HG03103 (cell line): ENCODE results near the gene ARHGAP4.

Source experiments
- ATAC-seq: cut with Tn5 transposase; IDR thresholded peaks from one replicate; pipeline ENCODE4 v1.9.1; 2021; ENCODE audit warnings: low read depth; ENCODE audit not compliant: unreplicated experiment

Gene ARHGAP4

DNA sequence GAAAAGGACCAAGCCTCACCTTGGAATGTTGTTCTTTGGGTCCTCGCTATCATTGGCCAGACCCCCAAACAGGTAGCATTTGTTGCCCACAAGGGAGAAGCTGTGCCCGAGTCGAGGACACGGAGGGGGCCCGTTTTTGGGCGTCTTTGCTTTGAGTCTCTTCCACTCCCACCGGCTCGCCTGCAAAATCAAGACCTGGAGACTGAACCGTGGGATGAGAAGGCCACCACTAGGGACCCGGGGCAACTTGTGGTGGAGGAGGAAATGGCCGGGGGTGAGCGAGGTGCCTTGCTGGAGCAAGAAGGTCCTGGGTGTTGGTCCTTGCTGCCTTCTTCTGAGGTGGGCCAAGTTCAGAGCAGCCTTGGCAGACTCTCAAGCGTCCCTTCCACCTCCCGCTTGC lies 38.0 kb upstream of the ARHGAP4 start:
- ATAC-seq, result no peak

DNA sequence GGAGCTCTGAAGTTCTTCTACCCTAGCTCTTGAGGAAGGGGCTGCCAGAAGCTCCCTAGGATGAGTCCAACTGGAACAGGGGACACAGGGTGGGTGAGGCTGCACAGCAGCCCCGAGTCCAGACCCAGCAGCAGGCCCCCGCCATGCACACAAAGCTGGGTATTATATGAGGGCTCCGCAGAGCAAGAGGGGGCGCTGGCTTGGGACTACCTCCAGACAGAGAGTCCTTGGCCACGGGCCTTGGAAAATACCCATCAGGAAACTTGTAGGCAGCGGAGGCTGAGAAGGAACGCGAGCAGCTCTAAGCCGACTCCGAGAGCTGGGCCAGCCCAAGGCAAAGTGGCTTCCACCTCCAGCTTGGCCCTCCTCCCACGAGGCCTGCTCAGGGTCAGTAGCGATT lies 37.5 kb upstream of the ARHGAP4 start:
- no peak for ATAC-seq

DNA sequence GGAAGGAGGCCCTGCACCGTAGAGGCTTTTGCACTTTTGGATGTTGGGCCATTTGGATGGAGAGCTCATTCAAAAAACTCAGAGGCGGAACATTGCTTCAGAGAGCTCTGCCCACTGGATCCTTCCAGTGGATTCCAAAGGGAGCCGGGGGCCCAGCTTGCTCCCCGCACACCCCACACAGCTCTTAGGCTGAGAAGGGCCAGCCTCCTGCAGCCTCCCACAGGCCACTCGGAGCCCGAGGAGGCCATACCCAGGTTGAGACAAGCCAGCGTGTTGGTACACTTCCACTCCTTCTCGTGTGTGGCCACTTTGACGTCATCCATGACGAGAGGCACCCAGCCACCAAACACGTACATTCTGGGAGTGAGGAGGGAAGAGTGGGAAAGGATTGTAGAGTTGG lies 35.2 kb upstream of the ARHGAP4 start:
- ATAC-seq, result no peak

DNA sequence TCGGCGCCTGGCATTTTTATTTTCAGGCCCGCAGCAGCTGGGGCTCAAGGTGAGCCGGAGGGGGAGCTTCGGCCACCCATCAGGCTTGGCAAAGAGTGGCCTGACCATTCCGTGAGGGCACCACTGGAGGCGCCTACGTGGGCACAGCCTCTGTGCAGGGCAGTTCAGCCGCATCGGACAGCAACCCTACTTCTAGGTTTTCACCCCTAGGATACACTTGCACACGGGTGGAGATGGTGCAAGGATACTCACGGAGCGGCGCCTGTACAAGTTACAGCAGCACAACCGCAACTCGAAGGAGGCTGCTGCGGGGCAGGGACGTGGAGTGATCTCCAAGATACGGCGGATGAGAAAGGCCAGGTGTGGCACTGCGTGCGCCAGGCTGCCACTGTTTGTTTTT lies 34.7 kb upstream of the ARHGAP4 start:
- no peak for ATAC-seq

DNA sequence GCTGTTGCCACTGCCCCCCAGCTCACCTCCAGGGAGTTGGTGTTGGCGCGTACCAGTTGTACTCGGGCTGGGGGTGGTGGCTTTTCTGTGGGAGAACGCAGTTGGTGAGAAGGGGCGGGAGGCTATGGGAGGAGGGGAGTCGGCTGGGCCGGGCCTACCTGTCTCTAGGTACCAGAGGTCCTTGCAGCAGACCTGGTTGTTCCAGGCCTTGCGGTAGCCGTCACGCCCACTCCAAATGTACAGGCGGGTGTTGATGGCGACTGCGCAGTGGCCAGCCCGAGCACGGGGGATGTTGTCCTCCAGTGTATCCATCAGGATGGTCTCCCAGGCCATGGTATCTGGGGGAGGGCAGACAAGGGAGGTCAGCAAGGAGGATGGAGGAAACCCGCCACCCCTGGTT lies 34.0 kb upstream of the ARHGAP4 start:
- no peak for ATAC-seq

DNA sequence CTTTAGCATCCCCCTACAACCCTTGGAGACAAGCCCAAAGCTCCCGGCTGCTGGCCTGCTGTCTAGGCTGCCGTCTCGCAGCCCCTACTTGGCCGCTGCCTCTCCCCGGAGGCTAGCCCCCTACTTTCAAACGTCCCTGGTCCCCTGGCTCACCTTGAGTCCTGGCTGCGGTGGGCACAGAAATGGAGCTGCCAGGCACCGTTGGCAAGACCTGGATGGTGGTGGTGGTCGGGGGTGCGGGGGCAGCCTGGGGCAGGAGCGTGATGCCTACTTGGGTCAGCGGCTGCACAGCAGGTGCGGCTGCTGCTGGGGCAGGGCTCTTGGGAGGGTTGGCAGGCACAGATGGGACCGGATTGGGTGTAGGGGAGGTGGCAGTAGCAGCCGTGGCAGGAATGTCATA lies 33.6 kb upstream of the ARHGAP4 start:
- ATAC-seq, result no peak

DNA sequence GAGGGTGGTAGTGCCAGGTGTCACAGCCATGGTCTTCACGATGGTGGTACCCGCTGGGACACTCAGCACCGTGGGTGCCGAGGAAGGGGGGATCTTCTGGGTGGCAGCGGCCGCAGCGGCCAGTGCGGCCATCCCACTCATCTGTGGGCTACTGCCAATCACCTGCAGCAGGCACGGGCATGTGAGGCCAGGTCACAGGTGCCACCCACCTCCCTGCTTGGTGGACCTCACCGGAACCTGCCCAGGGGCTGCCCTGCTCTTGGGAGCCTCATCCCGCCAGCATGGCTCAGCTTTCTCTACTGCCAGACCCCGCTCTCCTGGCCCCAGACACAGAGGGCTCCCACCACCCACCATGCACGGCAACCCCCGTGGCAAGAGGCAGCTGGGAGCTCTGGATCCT lies 32.5 kb upstream of the ARHGAP4 start:
- ATAC-seq, result no peak

DNA sequence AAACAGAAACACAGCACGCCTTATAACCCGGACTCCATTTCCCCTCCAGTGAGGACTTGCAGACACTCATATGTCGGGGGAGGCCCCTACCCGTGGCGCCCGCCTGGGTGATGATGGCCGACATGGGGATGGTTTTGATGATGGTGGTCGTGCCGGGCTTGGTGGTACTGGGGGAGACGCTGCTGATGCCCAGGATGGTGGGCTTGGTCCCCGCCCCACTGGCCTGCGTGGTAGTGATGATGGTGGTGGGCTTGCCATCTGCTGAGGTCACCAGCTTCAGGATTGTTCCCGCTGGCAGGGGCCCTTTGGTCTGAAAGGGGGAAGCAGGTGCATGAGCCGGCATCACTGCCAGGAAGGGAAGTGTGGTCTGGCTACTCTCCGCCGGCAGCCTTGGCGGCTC lies 31.2 kb upstream of the ARHGAP4 start:
- no peak for ATAC-seq

DNA sequence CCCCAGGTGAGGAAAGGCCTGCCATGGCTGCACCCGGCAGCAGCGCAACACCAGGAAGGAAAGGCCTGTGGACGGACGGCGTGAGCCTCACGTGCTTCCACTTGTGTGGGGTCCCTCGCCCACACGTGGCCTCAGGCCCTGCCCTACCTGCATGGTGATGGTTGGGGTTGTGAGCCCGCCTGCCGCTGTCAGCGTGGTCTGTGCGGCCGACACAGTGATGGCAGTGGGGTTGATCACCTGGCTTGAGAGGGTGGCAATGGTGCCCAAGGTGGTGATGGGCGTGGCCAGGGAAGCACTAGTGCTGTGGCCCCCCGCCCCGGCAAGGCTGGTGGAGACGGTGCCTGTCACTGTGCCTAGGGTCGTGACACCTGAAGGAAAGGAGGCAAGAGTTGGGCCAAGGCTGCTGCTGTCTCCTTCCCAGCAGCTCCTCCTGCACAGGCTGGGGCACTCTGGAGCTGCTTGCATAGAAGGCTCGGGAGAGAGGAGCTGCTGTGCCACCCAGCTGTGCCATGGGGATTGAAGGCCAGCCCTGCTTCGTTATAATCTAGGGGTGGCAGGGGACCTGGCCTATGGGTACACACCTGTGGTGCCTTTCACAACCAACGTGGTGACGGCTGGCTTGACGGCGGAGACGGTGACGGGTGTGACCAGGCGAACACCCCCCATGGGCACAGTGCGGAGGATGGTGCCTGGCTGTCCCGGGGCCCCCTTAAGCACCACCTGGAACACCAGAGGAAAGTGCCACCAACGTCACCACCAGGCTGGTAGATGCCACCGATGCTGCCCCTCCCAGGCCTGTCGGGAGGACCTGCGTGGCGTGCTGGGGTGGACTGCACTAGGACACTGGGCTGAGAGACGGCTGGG lies 30.2 kb upstream of the ARHGAP4 start:
- no peak for ATAC-seq

DNA sequence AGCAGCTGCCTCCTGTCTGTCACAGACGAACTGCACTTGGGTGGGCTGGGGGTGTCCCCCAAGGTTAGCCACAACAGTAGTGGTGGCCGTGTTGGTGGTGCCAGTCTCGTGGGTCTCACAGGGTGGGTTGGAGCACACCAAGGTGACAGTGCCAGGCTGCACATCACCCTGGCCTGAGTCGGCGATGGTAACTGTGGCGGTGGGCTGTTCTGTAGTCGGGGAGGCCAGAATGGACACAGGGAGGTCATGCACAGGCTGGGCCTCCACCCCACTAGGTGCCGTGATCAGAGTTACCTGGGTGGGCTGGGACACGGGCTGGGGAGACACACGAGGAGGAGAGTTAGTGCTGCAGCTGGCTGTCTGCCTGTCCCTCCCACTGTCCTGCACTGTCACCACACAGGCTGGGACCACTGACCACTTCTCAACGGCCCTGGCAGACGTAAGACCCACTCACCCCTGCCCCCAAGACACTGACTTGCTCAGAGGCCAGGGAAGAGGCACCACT lies 29.2 kb upstream of the ARHGAP4 start:
- ATAC-seq, result no peak

DNA sequence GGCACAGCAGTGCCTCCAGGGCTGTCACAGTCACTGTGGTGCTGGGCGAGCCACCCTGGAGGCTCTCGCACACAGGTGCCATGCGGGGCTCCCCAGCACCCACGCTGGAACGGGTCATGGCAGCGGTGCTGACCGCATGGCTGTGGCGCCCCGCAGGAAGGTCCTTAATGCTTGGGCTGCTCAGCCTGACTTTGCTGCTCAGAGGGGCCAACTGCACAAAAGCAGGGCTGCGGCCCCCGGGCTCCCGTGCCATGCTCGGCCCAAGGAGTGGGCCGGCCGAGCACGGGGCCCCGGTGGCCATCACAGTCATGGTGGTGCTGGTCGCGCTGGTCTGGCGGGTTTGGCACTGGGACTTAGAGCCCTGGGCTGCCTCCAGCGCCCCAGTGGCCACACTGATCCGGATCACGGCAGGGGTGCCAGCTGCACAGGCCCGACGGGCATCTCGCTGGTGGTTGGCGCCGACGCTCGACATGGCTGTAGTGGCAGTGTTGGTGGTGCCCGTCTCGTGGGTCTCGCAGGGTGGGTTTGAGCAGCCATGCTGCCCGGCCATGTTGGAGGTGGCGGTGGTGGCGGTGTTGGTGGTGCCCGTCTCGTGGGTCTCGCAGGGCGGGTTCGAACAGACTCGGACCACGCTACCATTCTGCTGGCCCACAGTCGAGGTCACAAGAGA lies 28.6 kb upstream of the ARHGAP4 start:
- no peak for ATAC-seq

DNA sequence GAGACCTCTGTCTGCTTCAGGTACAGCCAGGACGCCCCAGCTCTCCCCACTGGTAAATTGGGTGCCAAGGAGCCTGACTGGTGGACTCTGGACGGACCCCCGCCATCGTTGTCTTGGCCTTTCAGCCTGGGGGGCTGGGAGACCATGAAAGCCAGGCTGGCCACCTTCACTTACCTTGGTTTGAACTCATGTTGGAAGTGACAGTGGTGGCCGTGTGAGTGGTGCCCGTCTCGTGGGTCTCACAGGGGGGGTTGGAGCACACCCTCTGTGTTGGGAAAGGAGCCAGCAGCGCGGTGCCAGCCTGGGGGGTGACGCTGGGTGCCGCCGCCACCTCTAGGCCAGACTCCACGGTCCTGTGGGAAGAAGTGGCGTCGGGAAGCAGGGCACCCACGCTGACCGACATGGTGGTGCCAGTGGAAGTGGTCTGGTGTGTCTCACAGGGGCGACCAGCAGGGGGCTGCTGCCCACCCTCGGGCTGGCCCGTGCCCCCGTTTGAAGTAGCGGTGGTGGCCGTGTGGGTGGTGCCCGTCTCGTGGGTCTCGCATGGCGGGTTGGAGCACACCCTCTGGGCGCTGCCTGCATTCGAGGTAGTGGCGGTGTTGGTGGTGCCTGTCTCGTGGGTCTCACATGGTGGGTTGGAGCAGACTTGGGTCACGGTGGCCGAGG lies 28.0 kb upstream of the ARHGAP4 start:
- no peak for ATAC-seq

DNA sequence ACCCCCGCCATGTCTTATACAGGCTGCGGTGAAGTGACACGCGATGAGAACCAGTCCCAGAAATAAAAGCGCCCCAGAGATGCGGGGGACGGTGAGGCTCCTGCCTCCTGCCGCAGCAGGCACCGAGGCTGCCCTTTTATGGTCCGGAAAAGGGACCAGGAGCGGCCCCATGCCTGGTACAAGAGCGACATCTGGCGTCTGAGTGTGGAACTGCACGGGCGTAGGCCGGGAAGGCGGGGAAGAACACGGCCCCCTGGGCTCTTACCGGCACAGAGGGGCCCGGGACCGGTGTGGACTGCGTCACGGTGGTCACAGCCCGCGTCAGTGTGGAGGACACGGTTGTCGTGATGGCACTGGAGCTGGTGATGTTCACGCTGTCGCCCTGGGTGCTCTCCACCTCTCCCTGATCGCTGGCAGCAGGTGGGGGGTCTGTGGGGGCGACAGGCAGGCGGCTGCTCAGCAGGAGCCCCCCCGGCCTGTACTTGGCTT lies 27.3 kb upstream of the ARHGAP4 start:
- no peak for ATAC-seq

DNA sequence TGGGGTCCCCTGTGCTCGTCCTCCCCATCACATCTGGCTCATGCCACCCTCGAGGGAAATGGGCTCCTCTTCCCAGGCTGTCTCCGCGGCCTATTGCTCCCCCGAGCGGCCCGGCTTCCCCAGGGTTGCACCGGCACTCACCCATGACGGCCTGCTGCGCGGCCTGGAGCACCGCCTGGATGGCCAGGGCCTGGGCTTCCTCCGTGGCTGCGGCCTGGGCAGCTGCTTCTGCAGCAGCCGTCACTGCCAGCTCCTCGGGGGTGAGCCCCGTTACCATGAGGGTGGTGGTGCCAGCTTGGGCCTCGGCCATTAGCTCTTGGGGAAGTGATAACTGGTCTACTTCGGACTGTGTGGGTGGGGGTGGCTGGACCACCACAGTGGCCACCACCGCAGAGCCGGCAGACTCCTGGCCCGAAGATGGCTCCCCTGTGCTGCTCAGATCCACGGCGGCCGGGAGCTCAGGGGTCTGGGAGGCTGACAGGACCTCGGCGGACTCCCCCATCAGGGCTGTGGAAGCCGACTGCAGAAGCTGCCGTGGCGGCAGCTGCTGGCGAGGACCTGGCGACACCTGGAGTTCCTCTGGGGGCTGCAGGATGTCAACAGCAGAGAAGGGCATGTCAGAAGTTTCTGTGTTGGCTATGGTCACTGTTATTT lies 26.4 kb upstream of the ARHGAP4 start:
- no peak for ATAC-seq

DNA sequence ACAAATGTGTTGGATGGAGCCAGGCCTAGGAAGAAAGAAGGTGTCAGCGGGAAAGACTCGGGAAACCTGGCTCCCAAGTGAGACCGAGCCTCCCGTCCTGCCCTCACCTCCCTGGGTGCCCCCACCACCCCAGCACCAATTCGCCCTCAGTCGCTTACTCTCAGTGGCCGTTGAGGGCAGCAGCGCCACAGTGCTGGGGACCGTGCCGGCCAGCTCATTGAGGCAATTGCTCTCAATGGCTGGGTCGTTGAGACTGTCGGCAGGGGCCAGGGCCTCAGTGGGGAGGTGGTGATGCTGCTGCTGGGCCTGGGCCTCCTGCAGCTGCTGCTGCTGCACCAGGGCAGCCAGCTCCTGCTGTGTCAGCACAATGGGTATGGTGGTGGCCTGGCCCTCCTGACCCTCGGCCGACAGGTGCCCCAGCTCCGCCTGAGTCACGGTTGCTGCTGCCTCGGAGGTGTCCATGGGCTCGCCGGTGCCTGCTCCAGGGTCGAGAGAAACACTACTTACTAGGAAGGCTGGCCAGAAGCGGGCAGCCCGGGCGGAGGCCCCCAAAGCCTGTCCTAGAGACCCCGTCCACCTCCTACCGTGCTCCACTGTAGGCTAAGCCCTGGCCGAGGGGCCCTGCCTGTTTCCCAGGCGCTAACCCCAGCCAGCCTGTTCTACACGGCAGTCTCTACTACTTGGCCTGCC lies 25.8 kb upstream of the ARHGAP4 start:
- ATAC-seq, result no peak

DNA sequence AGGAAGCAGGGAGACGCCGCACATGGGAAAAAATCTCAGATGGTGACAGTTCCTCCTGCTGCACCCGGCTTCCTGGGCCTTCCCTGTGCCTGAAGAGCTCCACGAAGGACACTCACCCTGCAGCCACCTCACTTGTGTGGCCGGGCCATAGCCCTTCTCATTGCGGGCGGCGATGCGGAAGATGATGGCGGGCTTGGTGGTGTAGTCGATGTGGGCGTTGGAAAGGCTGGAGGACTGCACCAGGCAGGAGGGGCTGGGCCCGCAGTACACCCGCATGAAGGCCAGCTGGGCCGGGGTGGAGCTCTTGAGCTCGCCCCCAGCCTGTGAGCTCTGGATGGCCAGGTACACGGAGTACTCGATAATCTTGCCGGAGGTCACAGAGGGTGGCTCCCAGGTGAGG lies 24.1 kb upstream of the ARHGAP4 start:
- no peak for ATAC-seq

DNA sequence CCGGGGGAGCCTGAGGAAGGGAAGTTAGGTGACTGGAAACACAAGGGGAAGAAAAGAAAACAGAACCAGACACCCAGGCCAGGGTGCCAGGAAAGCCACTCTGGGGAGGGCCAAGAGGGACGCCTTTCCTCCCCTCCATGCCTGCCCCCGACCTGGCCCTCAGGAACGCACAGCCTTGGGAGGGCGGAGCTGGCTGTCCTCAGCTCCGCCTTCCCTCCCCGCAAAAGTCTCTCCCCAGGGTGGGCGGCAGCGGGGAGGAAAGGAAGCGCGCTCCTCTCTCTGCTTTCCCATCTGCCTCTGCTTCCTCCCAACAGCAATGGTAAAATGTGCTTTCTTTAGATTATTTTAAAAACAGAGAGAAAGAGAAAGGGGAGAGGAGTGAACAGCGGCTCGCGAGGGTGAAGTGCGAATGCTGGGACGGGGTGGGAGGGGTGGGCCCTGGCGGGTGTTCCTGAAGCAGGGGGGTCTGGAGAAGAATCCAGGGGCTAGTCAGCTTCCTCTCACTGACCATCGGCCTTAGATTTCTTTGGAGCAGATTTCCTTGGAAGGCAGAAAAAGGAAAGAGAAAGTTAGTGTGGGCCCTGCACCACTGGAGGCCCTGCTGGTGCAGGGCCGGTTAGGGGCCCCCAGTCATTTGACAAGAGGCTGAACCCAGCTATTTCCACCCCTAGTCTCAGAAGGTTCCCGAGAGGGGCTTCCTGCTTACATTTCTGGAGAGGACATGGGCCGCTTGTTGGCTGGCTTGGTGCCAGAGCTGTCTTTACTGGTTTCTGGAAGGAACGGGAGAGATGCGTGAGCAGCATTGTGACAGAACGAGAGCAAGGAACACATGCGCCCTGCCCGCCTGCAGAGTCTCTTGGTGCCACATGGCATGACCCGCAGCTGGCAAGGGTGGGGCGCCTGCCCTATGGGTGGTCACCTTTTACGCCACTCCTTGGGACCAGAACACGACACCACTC lies 23.1 kb upstream of the ARHGAP4 start:
- ATAC-seq, result no peak

DNA sequence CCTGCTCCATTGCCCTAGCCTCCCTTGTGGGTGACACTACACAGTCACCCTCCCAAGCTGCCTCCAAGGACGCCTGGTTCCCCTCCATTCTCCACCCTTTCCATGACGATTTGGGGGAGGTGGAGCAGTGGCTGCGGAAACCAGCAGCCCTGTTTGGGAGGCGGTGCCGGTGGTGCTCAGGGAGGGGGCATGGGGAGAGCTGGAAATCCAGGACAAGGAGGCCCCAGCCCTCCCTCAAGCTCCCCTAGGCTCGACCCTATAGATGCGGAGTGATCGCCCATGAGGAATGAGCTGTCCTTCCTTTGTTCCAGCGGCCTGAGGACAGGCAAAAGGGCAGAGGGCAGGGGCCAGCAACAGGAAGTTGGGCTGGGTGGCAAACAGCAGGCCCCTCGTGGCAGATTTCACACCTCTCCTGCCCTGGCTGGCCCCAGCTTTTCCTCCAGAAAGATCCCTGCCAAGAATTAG lies 22.0 kb upstream of the ARHGAP4 start:
- no peak for ATAC-seq
